Suppressor macrophage treated with lipopolysaccharide for 4 hours (primary cell): ENCODE data around the gene DARS1.

ENCODE experiments used
- DNase-seq: peaks from one replicate; pipeline ENCODE4 v3.0.0-alpha.2; 2020

DARS1 gene

DNA sequence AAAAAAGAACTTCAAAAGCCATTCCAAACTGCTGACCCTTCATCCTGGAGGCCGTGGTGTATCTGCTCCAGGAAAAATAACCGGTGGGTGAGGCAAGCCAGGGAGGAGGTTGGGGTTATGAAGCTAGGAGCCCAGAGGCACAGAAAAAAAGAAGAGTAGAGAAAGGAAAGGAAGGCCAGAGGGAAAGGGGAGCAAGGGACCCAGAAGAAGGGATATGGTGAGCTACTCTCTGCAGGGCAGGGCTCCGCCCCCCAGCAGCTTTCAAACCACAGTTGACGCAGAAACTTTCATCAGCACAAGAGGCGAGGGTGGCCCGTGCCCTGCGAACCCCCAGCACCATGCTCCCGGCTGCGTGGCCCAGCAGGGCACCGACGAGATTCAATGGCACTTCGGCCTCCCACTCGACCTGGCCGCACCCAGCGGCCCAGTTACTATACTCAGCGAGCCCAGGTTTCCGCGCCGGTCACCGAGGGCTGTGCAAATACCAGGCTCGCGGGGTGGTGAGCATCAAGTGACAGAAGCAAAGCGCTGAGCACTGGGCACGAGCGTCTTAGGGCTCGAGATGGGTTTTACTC, 109.8 kb downstream of the DARS1 start:
- DNase-seq = peak; percentile 62

DNA sequence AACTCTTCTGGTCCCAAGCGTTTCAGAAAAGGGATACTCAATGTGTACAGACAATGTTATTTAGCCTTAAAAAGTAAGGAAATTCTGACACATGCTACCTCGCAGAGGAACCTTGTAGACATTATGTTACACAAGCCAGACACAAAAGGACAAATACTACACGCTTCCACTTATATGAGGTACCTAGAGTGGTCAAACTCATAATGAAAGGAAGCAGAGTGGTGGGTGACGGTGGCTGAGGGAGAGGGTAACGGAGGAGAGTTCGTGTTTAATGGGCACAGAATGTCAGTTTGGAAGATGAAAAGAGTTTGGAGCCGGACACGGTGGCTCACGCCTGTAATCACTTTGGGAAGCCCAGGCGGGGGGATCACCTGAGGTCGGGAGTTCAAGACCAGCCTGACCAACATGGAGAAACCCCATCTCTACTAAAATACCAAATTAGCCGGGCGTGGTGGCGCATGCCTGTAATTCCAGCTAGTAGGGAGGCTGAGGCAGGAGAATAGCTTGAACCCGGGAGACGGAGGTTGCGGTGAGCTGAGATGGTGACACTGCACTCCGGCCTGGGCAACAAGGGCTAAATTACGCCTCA, 110.6 kb downstream of the DARS1 start:
- no peak for DNase-seq

DNA sequence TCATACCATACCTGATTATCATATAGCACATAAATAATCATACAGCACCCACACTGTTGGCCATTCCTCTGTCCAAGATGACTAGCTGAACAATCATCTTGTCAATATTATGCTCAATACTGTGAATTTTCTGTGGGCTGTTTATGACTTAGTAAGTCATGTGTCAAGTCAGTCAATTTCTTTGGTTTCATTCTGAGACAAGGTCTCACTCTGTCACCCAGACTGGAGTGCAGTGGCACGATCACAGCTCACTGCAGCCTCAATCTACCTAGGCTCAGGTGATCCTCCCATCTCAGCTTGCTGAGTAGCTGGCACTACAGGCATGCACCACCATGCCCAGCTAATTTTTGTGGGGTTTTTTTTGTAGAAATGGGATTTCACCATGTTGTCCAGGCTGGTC, 114.9 kb downstream of the DARS1 start:
- DNase-seq = no peak

DNA sequence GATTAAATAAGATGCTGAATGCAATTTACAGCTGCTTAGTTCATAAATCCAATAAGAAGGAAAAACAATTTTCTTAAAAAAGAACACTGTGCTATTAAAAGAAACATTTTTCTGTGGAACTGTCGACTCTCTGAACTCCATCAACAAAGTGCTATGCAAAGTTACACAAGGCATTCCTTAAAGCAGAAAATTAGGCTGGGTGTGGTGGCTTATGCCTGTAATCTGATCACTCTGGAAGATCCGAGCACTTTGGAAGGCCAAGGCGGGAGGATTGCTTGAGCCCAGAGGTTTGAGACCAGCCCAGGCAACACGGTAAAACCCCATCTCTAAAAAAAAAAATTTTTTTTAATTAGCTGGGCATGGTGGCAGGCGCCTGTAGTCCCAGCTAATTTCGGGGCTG, 122.2 kb downstream of the DARS1 start:
- DNase-seq = no peak

DNA sequence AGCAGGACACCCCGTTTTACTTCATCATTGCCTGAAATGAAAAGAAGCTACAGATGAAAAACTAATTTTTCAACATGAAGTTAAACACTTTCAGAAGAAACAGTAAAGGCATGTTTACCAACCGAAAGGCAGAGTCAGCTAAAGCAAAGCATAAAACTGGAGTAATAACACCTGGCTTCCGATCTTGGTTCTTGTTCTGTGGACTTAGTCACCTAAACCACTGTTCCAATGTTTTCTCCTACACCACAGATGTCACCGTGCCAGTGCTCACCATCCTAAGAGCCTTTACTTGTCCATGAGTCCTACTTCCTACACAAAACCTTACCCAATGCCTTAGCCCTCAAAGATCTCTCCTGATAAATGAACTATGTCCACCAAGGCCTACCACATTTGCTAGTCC, 122.7 kb downstream of the DARS1 start:
- DNase-seq = no peak
